HL-60 (cell line): ENCODE results near the gene MYMK.

Source experiments
- DNase-seq, 2 experiments: peaks; one replicate each; pipeline ENCODE4 v3.0.0-alpha.2; 2010 to 2020; ENCODE audit warnings: low read depth in 1 of 2, low spot score in 1 of 2
- H3K27ac ChIP-seq: fragments of 250-450 bp; sonication (Bioruptor Pico); replicated peaks from 2 replicates; pipeline ENCODE4 v1.5.1; 2020; ENCODE audit warnings: mild to moderate bottlenecking, moderate library complexity
- H3K27me3 ChIP-seq: fragments of 250-450 bp; sonication (Bioruptor Pico); 2 replicates; pipeline ENCODE4 v1.5.1; 2021; ENCODE audit warnings: mild to moderate bottlenecking, moderate library complexity; ENCODE audit not compliant: insufficient read depth, poor library complexity, severe bottlenecking
- H3K4me3 ChIP-seq: replicated peaks from 2 replicates; pipeline ENCODE4 v1.5.1; 2011; ENCODE audit warnings: mild to moderate bottlenecking, control low read depth, low read length; ENCODE audit not compliant: insufficient read depth
- CTCF ChIP-seq: IDR thresholded peaks from one replicate; pipeline ENCODE4 v1.5.1; 2011; ENCODE audit warnings: low read length, control low read depth, inconsistent platforms; ENCODE audit not compliant: insufficient read depth
- GABPA ChIP-seq: IDR thresholded peaks from 2 replicates; pipeline ENCODE4 v1.6.1; 2012; ENCODE audit warnings: low read depth
- POLR2AphosphoS5 ChIP-seq: IDR thresholded peaks from 2 replicates; pipeline ENCODE4 v1.6.1; 2012; ENCODE audit warnings: low read depth
- SPI1 ChIP-seq: IDR thresholded peaks from 2 replicates; pipeline ENCODE4 v1.6.1; 2012; ENCODE audit warnings: low read depth, mild to moderate bottlenecking, borderline replicate concordance
- TF ChIP-seq, protein P1 (sequence below): IDR thresholded peaks from 2 replicates; pipeline ENCODE4 v1.6.1; 2012; ENCODE audit warnings: low read depth; ENCODE audit not compliant: insufficient replicate concordance

Gene MYMK

DNA sequence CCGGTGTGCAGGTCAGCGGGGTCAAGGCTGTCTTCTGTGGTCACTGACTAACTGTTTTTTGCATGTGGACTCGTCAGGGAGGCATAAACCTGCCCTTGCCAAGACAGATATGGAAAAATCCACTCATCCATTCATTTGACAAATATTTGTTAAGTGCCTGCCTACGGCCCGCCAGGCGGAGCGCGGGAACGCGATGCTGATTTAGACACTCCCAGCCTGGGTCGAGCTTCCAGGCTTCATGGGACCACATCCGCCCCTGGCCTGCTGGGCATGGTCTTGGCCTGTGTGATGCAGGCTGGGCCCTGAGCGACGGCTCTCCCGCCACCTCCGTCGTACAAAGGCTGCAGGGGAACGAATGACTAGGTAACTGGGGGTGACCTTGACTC lies 18.1 kb downstream of the MYMK start:
- H3K27ac ChIP-seq: no peak overlapping the region

DNA sequence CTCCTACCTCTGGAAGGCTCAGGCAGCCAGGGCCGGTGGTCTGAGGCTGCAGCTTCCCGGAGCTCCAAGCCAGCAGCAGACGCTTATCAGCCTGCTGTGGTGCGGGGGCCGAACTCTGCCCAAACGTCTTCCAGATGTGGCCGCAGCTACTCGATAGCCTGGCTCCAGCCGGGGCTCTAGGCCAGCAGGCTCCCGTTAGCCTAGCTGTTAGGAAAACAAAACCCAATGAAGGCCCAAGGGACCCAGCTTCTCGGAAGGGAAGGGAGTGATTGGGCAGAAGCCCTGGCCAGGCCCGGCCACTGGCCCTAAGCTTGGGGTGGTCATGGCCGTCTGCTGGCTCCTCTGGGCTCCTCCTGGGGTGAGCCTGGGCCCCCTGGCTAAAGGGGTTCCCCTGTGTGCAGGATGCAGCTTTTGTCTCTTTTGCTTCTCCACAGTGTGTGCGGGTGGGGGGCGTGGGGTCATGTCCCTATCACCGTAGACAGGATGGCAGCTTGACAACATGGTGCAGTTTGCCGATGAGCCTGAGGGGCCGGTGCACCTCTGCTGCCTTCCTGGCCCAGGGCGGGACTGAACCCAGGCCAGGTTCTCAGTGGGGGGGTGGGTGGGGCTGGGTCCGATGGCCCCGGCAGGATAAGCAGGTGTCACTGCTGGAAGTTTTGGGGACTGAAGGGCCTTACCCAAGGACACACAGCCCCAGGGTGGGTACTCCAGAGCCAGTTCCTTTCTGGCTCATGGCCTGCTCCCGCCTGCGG lies 18.7 kb downstream of the MYMK start:
- Histone ChIP-seq H3K27me3 (peaks cover 13% of the 10 kb centered on the region), H3K27ac (no peak overlapping the region), H3K4me3 (no peak overlapping the region)
- TF ChIP-seq GABPA (no peak), CTCF (no peak), POLR2AphosphoS5 (no peak), SPI1 (no peak)
- TF ChIP-seq, protein P1, sequence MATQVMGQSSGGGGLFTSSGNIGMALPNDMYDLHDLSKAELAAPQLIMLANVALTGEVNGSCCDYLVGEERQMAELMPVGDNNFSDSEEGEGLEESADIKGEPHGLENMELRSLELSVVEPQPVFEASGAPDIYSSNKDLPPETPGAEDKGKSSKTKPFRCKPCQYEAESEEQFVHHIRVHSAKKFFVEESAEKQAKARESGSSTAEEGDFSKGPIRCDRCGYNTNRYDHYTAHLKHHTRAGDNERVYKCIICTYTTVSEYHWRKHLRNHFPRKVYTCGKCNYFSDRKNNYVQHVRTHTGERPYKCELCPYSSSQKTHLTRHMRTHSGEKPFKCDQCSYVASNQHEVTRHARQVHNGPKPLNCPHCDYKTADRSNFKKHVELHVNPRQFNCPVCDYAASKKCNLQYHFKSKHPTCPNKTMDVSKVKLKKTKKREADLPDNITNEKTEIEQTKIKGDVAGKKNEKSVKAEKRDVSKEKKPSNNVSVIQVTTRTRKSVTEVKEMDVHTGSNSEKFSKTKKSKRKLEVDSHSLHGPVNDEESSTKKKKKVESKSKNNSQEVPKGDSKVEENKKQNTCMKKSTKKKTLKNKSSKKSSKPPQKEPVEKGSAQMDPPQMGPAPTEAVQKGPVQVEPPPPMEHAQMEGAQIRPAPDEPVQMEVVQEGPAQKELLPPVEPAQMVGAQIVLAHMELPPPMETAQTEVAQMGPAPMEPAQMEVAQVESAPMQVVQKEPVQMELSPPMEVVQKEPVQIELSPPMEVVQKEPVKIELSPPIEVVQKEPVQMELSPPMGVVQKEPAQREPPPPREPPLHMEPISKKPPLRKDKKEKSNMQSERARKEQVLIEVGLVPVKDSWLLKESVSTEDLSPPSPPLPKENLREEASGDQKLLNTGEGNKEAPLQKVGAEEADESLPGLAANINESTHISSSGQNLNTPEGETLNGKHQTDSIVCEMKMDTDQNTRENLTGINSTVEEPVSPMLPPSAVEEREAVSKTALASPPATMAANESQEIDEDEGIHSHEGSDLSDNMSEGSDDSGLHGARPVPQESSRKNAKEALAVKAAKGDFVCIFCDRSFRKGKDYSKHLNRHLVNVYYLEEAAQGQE: no peak
- DNase-seq: no peak

More for the DNA sequence above, 18.1 kb downstream of the MYMK start:
- DNase-seq: no peak
- TF ChIP-seq POLR2AphosphoS5: no peak
- no peak for TF ChIP-seq CTCF
- TF ChIP-seq GABPA: no peak
- TF ChIP-seq, protein P1: no peak
- no peak for TF ChIP-seq SPI1
- H3K27me3 ChIP-seq: peaks cover 13% of the 10 kb centered on the region
- no peak overlapping the region for H3K4me3 ChIP-seq

GRCh38 chr9:133505186-133505830 lies 19.5 kb downstream of the MYMK start:
- no peak overlapping the region for H3K27ac ChIP-seq
- TF ChIP-seq POLR2AphosphoS5 (no peak), SPI1 (no peak)
- no peak for DNase-seq
- peaks cover 13% of the 10 kb centered on the region for H3K27me3 ChIP-seq
- no peak overlapping the region for H3K4me3 ChIP-seq

GRCh38 chr9:133502112-133502511 lies 22.6 kb downstream of the MYMK start:
- DNase-seq: no peak

More at GRCh38 chr9:133502112-133502511, 22.6 kb downstream of the MYMK start:
- Histone ChIP-seq H3K27me3 (no peaks in the 10 kb centered on the region), H3K4me3 (no peak overlapping the region), H3K27ac (no peak overlapping the region)
- TF ChIP-seq POLR2AphosphoS5 (no peak), CTCF (no peak), SPI1 (no peak), GABPA (no peak)
- TF ChIP-seq, protein P1: no peak
